H1 (cell line): ENCODE results near the gene KRT80. TPM values are rescaled to one million over a fixed set of nuclear protein-coding genes. Genes with fewer than 3 reads are reported as not detected.

Source experiments
- CTCF ChIA-PET: fragments of 300-600 bp; sonication (Branson Sonifier 250); formaldehyde crosslinking; loops from one replicate; lab custom pipeline; 2021; ENCODE audit not compliant: partially characterized antibody; lab: Charles Lee
- POLR2A ChIA-PET: fragments of 300-600 bp; sonication (Branson Sonifier 250); formaldehyde crosslinking; loops from one replicate; lab custom pipeline; 2021; ENCODE audit warnings: inconsistent platforms; ENCODE audit not compliant: partially characterized antibody; lab: Charles Lee
- DNase-seq, 2 experiments: peaks; one replicate each; pipeline versions ENCODE4 v3.0.0 to v3.0.0-alpha.2; 2010 to 2022; ENCODE audit warnings: low spot score in 2 of 2, low read depth in 1 of 2, mixed read lengths in 1 of 2
- FAIRE-seq: peaks from 2 replicates; lab custom pipeline; 2011; peaks lifted over from hg19 to GRCh38; lab: Jason Lieb, UNC
- H2AFZ ChIP-seq: 2 replicates; pipeline ENCODE4 v1.8.1; 2012; ENCODE audit warnings: low read length, inconsistent platforms
- H2AK5ac ChIP-seq: 2 replicates; pipeline ENCODE4 v1.6.1; 2013; ENCODE audit warnings: low read depth, low read length
- H2BK120ac ChIP-seq: replicated peaks from 2 replicates; pipeline ENCODE3; 2013; ENCODE audit warnings: low read depth, low read length, inconsistent platforms
- H2BK12ac ChIP-seq: 2 replicates; pipeline ENCODE4 v1.6.1; 2013; ENCODE audit warnings: low read depth, low read length
- H2BK15ac ChIP-seq: 2 replicates; pipeline ENCODE4 v1.6.1; 2013; ENCODE audit warnings: low read length
- H2BK20ac ChIP-seq: 2 replicates; pipeline ENCODE4 v1.6.1; 2013; ENCODE audit warnings: low read length
- H2BK5ac ChIP-seq: 2 replicates; pipeline ENCODE4 v1.6.1; 2013; ENCODE audit warnings: low read depth, low read length
- H3K14ac ChIP-seq: 2 replicates; pipeline ENCODE4 v1.6.1; 2013; ENCODE audit warnings: inconsistent platforms; ENCODE audit not compliant: insufficient read length
- H3K18ac ChIP-seq: 2 replicates; pipeline ENCODE4 v1.6.1; 2013; ENCODE audit warnings: low read length; ENCODE audit errors: extremely low read depth
- H3K23ac ChIP-seq: 2 replicates; pipeline ENCODE4 v1.6.1; 2013; ENCODE audit warnings: inconsistent platforms; ENCODE audit not compliant: insufficient read length
- H3K23me2 ChIP-seq: 2 replicates; pipeline ENCODE4 v1.6.1; 2013; ENCODE audit warnings: low read depth, low read length
- H3K27ac ChIP-seq: 2 replicates; pipeline ENCODE4 v1.6.1; 2011; ENCODE audit warnings: low read depth, low read length, inconsistent platforms
- H3K27me3 ChIP-seq, 4 experiments: replicated peaks in 1 of 4; 1 replicate in 1 of 4; 2 replicates in 3 of 4; pipeline versions ENCODE4 v1.6.1 to v1.8.1; 2011 to 2013; ENCODE audit warnings: low read length in 3 of 4, mild to moderate bottlenecking in 3 of 4, inconsistent platforms in 2 of 4, mixed read lengths in 2 of 4, moderate library complexity in 1 of 4; ENCODE audit not compliant: control insufficient read depth in 3 of 4, insufficient read depth in 3 of 4; ENCODE audit errors: extremely low read depth in 1 of 4
- H3K36me3 ChIP-seq, 4 experiments: 2 replicates each; pipeline versions ENCODE4 v1.6.1 to v1.8.1; 2011 to 2013; ENCODE audit warnings: mild to moderate bottlenecking in 4 of 4, low read length in 3 of 4, moderate library complexity in 2 of 4, control low read depth in 1 of 4, inconsistent platforms in 1 of 4; ENCODE audit not compliant: insufficient read depth in 4 of 4, control insufficient read depth in 2 of 4
- H3K4ac ChIP-seq: replicated peaks from 2 replicates; pipeline ENCODE3; 2013; ENCODE audit warnings: low read length, low read depth, mixed read lengths, inconsistent platforms; ENCODE audit not compliant: insufficient read length
- H3K4me1 ChIP-seq, 4 experiments: replicated peaks in 1 of 4; 1 replicate in 1 of 4; 2 replicates in 3 of 4; pipeline versions ENCODE4 v1.6.1 to v1.8.1; 2011 to 2013; ENCODE audit warnings: low read length in 3 of 4, inconsistent platforms in 2 of 4, mixed read lengths in 1 of 4; ENCODE audit not compliant: insufficient read depth in 4 of 4, control insufficient read depth in 3 of 4
- H3K4me2 ChIP-seq, 2 experiments: 2 replicates each; pipeline versions ENCODE4 v1.6.1 to v1.8.1; 2011 to 2013; ENCODE audit warnings: low read depth in 2 of 2, low read length in 2 of 2, control low read depth in 1 of 2, inconsistent platforms in 1 of 2, mild to moderate bottlenecking in 1 of 2; ENCODE audit not compliant: insufficient read depth in 1 of 2
- H3K4me3 ChIP-seq, 4 experiments: fragments of 200-600, 300-600 bp in 1 of 4; sonication (generic), shearing (Covaris generic), sonication (Bioruptor Twin) in 1 of 4; 2 replicates each; pipeline versions ENCODE4 v1.5.1 to v1.8.1; 2011 to 2016; ENCODE audit warnings: low read length in 4 of 4, low read depth in 3 of 4, control low read depth in 2 of 4, inconsistent platforms in 2 of 4, mild to moderate bottlenecking in 2 of 4, mixed read lengths in 1 of 4, moderate library complexity in 1 of 4; ENCODE audit not compliant: insufficient read depth in 2 of 4; ENCODE audit errors: extremely low read depth in 1 of 4
- H3K56ac ChIP-seq: replicated peaks from 2 replicates; pipeline ENCODE3; 2013; ENCODE audit warnings: low read depth, mild to moderate bottlenecking, mixed read lengths, low read length, inconsistent platforms; ENCODE audit not compliant: insufficient read length
- H3K79me1 ChIP-seq: 2 replicates; pipeline ENCODE4 v1.6.1; 2013; ENCODE audit warnings: low read depth, low read length, control low read depth
- H3K79me2 ChIP-seq, 2 experiments: 2 replicates each; pipeline versions ENCODE4 v1.6.1 to v1.8.1; 2012 to 2013; ENCODE audit warnings: low read length in 2 of 2, mild to moderate bottlenecking in 2 of 2, inconsistent platforms in 1 of 2; ENCODE audit not compliant: insufficient read depth in 2 of 2, control insufficient read depth in 1 of 2
- H3K9ac ChIP-seq, 4 experiments: replicated peaks in 1 of 4; 1 replicate in 1 of 4; 2 replicates in 3 of 4; pipeline versions ENCODE4 v1.6.1 to v1.8.1; 2011 to 2013; ENCODE audit warnings: low read depth in 3 of 4, low read length in 3 of 4, control low read depth in 2 of 4, mild to moderate bottlenecking in 2 of 4, moderate library complexity in 2 of 4, inconsistent platforms in 1 of 4; ENCODE audit errors: extremely low read depth in 1 of 4
- H3K9me3 ChIP-seq, 2 experiments: 2 replicates each; pipeline versions ENCODE4 v1.6.1 to v1.8.1; 2012 to 2013; ENCODE audit warnings: mild to moderate bottlenecking in 2 of 2, moderate library complexity in 2 of 2, control low read depth in 1 of 2, inconsistent platforms in 1 of 2, low read depth in 1 of 2, low read length in 1 of 2, mixed read lengths in 1 of 2; ENCODE audit not compliant: insufficient read depth in 2 of 2
- H4K20me1 ChIP-seq, 2 experiments: replicated peaks in 1 of 2; 2 replicates each; pipeline versions ENCODE3 to v1.8.1; 2011 to 2013; ENCODE audit warnings: inconsistent platforms in 2 of 2, low read length in 2 of 2, mild to moderate bottlenecking in 1 of 2; ENCODE audit not compliant: insufficient read depth in 2 of 2, control insufficient read depth in 1 of 2
- H4K5ac ChIP-seq: 2 replicates; pipeline ENCODE4 v1.6.1; 2013; ENCODE audit warnings: low read length, low read depth, mixed read lengths, inconsistent platforms; ENCODE audit not compliant: insufficient read length
- H4K8ac ChIP-seq: 2 replicates; pipeline ENCODE4 v1.8.0; 2013; ENCODE audit warnings: mild to moderate bottlenecking, moderate library complexity, low read length, inconsistent platforms; ENCODE audit not compliant: insufficient read depth; ENCODE audit errors: extremely low read depth
- H4K91ac ChIP-seq: replicated peaks from 2 replicates; pipeline ENCODE3; 2013; ENCODE audit warnings: low read length, mixed read lengths, inconsistent platforms; ENCODE audit not compliant: insufficient read length
- FOSL1 ChIP-seq: IDR thresholded peaks from 2 replicates; pipeline ENCODE4 v1.6.1; 2011; ENCODE audit warnings: mild to moderate bottlenecking, low read depth, low read length, moderate library complexity; ENCODE audit not compliant: insufficient read depth
- GABPA ChIP-seq: IDR thresholded peaks from 2 replicates; pipeline ENCODE4 v1.6.1; 2011; ENCODE audit warnings: mild to moderate bottlenecking, low read length, moderate library complexity, borderline replicate concordance; ENCODE audit not compliant: insufficient read depth
- HDAC6 ChIP-seq: IDR thresholded peaks from one replicate; pipeline ENCODE4 v1.7.1; 2012; ENCODE audit warnings: low read depth, mild to moderate bottlenecking, inconsistent platforms, low read length, moderate library complexity
- JUN ChIP-seq: IDR thresholded peaks from 2 replicates; pipeline ENCODE4 v1.6.1; 2011; ENCODE audit warnings: low read depth, mild to moderate bottlenecking, improper control_type of control experiment, low read length
- MAFK ChIP-seq: IDR thresholded peaks from 2 replicates; pipeline ENCODE4 v1.6.1; 2012; ENCODE audit warnings: low read depth, mild to moderate bottlenecking, improper control_type of control experiment, low read length
- MAX ChIP-seq: IDR thresholded peaks from 2 replicates; pipeline ENCODE4 v1.6.1; 2012; ENCODE audit warnings: inconsistent platforms
- POLR2AphosphoS5 ChIP-seq: IDR thresholded peaks from 2 replicates; pipeline ENCODE4 v1.6.1; 2011; ENCODE audit warnings: low read depth, low read length
- SP4 ChIP-seq: IDR thresholded peaks from 2 replicates; pipeline ENCODE4 v1.6.1; 2012; ENCODE audit warnings: low read length, inconsistent platforms
- WGBS, 2 experiments: shearing (Covaris generic) in 1 of 2; methylation state at CpG; one replicate each; pipeline versions ENCODE4 v1.1.6 to v1.1.7; 2013 to 2015; ENCODE audit warnings: low lambda C conversion rate in 2 of 2, mixed read lengths in 2 of 2, inconsistent platforms in 1 of 2, low coverage in 1 of 2, missing lambda C conversion rate in 1 of 2; ENCODE audit not compliant: insufficient replicate concordance in 2 of 2, insufficient coverage in 1 of 2, insufficient read length in 1 of 2; ENCODE audit errors: extremely low coverage in 1 of 2, missing lambda C conversion rate in 1 of 2; 5-methylcytosine and 5-hydroxymethylcytosine counted together
- polyA plus RNA-seq, 7 experiments: library from polyadenylated mRNA; depleted of rRNA in 3 of 7; stranded (reverse) in 5 of 7; unstranded in 2 of 7; fragments of >200 nt in 5 of 7; fragments of 200-250 nt in 2 of 7; gene quantifications; 1 replicate in 5 of 7; 2 replicates in 1 of 7; 4 replicates in 1 of 7; pipeline versions ENCODE4 v1.2.1 to v1.2.3, GENCODE V29; 2011 to 2013; ENCODE audit warnings: missing spikeins in 2 of 7, mixed read lengths in 2 of 7
- total RNA-seq: library from RNA; stranded (reverse); fragmentation: NEBNext Ultra II Directional; extraction: Animal tissue kit (Norgen Biotek cat#: 25700); gene quantifications from 2 replicates; pipeline ENCODE4 v1.2.1, GENCODE V29; 2021

The KRT80 gene
- total and polyA plus RNA-seq, 2 of the 8 experiments (the other 6 are each of a cell fraction or from before 2014, with no cell fraction given): 0.05 TPM; not detected in 1

GRCh38 chr12:52238207-52238840, 46.5 kb upstream of the KRT80 start:
- WGBS, 2 experiments: 93% methylated on average over 4 of the region's 4 CpGs; no CpG with 5 or more reads in 1 of the 2 experiments
- H3K27me3 ChIP-seq: peaks cover 0 to 22% (median 7%) of the 10 kb centered on the region in 4 experiments; a peak in 5 of 7 replicates

More at GRCh38 chr12:52238207-52238840, 46.5 kb upstream of the KRT80 start:
- H2BK15ac ChIP-seq: peak overlapping the region; percentile 66
- H3K4me1 ChIP-seq: peaks cover 12 to 28% (median 19%) of the 10 kb centered on the region in 4 experiments
- H2BK5ac ChIP-seq: peak overlapping the region; percentile 32; the same call in 1 of the 2 replicates
- H3K27ac ChIP-seq: 0 out of 2 replicates have a peak overlapping the region, but pooled peaks have one; percentile 0
- no peak for FAIRE-seq
- no peak overlapping the region for H3K4ac ChIP-seq
- no peak overlapping the region for H4K5ac ChIP-seq
- H3K79me1 ChIP-seq: no peaks in the 10 kb centered on the region
- H4K91ac ChIP-seq: no peak overlapping the region
- H4K8ac ChIP-seq: no peak overlapping the region
- H3K18ac ChIP-seq: peak overlapping the region; percentile 71
- peak overlapping the region; percentile 87 for H2BK20ac ChIP-seq
- H3K9ac ChIP-seq: no peak overlapping the region
- TF ChIP-seq HDAC6 (no peak), MAX (no peak), GABPA (no peak), POLR2AphosphoS5 (no peak), MAFK (no peak), JUN (no peak), FOSL1 (no peak), SP4 (no peak)
- no peak overlapping the region for H3K4me3 ChIP-seq
- no peak overlapping the region for H2AFZ ChIP-seq
- no peak overlapping the region for H3K56ac ChIP-seq
- H4K20me1 ChIP-seq: no peaks in the 10 kb centered on the region
- H3K36me3 ChIP-seq: no peaks in the 10 kb centered on the region; a peak in 1 of 8 replicates
- H2AK5ac ChIP-seq: 0 out of 2 replicates have a peak overlapping the region, but pooled peaks have one; percentile 39
- peak overlapping the region; percentile 62 for H2BK120ac ChIP-seq
- peak overlapping the region; percentile 31 to 55; a peak in 3 of 4 replicates for H3K4me2 ChIP-seq
- H3K79me2 ChIP-seq: no peaks in the 10 kb centered on the region
- no peak overlapping the region for H3K23ac ChIP-seq
- no peaks in the 10 kb centered on the region for H3K9me3 ChIP-seq
- POLR2A ChIA-PET: interaction anchor here (1.0 to 1.8 kb wide), 6 partner anchors 9 to 62 kb away, joined by 3 to 12 read pairs (median 4); no protein-coding TSS in a partner anchor
- CTCF ChIA-PET: interaction anchor here (0.7 to 17.6 kb wide), 27 partner anchors 8 to 641 kb away, joined by 3 to 151 read pairs (median 6); no protein-coding TSS in a partner anchor
- peak overlapping the region; percentile 78; the same call in 1 of the 2 replicates for H2BK12ac ChIP-seq
- no peak for DNase-seq
- no peak overlapping the region for H3K14ac ChIP-seq
- H3K23me2 ChIP-seq: peaks cover 5% of the 10 kb centered on the region; the same call in 1 of the 2 replicates
